GM12872 (cell line): ENCODE measurements around the gene MYO9A.

ENCODE experiments used
- TF ChIP-seq, protein P1 (sequence below): IDR thresholded peaks from 3 replicates; pipeline ENCODE4 v1.5.1; 2011; ENCODE audit warnings: low read depth, mild to moderate bottlenecking, low read length, moderate library complexity; ENCODE audit not compliant: insufficient read depth

The MYO9A gene

DNA sequence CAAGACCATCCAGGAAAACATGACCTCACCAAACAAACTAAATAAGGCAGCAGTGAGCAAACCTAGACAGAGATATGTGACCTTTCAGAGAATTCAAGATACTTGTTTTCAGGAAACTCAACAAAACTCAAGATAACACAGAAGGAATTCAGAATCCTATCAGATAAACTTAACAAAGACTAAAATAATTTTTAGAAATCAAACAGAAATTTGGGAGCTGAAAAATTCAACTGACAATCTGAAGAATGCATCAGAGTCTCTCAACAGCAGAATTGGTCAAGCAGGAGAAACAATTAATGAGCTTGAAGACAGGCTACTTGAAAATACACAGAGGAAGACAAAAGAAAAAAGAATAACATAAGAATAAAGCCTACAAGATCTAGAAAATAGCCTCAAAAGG is 55.6 kb downstream of the MYO9A start:
- TF ChIP-seq, protein P1, sequence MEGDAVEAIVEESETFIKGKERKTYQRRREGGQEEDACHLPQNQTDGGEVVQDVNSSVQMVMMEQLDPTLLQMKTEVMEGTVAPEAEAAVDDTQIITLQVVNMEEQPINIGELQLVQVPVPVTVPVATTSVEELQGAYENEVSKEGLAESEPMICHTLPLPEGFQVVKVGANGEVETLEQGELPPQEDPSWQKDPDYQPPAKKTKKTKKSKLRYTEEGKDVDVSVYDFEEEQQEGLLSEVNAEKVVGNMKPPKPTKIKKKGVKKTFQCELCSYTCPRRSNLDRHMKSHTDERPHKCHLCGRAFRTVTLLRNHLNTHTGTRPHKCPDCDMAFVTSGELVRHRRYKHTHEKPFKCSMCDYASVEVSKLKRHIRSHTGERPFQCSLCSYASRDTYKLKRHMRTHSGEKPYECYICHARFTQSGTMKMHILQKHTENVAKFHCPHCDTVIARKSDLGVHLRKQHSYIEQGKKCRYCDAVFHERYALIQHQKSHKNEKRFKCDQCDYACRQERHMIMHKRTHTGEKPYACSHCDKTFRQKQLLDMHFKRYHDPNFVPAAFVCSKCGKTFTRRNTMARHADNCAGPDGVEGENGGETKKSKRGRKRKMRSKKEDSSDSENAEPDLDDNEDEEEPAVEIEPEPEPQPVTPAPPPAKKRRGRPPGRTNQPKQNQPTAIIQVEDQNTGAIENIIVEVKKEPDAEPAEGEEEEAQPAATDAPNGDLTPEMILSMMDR: no peak

DNA sequence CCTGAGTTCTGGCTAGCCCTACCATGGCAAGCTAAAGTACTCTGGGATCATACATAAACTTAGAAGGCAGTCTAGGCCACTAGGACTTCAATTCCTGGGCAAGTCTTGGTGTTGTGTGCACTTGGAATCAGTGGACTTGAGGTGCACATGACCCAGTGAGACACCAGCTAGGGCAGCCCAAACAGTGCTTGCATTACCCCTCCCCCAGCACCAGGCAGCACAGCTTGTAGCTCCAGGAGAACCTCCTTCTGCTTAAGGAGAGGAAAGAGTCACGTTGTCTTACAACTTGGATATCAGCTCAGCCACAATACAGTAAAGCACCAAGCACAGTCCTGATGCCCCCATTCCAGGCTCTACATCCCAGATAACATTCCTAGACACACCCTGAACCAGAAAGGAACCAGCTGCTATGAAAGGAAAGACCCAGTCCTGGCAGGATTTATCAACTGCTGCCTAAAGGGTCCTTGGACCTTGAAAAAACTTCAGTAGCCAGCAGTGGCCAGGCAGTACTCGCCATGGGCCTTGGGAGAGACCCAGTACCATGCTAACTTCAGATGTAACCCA is 57.2 kb downstream of the MYO9A start:
- TF ChIP-seq, protein P1: no peak

DNA sequence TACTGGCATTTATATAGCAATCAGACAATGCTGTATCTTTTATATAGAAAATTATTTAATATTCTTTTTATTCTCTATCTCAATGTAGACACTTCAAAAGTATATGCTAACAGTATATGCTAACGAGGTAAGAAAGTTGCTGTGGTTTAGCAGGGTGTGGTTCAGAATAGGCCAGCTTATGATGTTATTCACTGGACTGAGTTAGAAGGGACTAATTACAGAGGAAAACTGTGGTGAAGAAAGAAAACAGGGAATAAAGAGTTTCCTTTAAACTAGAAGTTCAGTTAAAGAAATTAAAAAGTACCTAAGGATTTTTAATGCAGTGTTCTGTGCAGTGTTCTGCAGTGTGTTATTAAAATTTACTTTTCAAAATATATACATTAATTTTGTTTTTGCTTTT is 59.4 kb downstream of the MYO9A start:
- TF ChIP-seq, protein P1: no peak

DNA sequence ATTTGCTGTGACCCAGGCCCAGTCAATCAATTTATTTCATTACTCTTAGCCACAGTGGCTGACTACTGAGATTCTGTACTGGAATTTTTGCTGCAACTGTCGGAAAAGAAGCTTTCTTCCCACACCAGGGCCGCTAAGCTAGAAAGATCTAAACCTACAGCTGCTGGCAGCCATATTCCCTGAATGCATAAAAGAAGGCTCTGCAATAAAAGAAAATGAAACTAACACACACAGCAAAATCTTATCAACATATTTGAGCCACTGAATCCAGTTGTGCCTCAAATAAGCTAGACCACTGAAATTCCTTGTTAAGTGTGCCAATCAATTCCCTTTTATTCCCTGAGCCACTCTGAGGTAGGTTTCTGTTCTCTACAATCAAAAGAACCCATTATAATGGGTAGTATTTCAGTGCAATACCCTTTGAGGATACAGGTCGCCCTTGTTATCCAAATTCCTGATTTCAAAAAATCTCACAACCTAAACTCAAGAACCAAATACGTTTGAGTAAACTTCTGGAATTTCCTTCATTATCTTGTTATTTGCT is 60.3 kb downstream of the MYO9A start:
- TF ChIP-seq, protein P1: no peak

DNA sequence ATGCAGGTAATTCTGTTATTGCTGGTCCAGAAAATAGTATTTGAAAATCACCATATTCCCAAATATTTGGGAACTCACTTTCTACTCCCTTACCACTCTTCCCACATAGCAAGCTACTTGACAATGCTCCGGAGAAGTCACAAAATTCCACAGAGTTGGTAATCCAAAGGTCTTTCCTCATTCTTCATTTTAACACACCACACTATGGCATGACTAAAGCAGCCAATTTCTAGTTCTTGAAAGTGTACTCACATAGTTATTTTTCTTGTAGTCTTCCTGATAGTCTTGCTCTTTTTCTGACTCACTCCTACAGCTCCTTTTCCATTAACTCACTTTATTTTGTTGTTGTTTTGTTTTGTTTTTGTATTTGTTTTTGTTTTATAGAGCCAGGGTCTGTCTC is 67.2 kb downstream of the MYO9A start:
- TF ChIP-seq, protein P1: no peak

DNA sequence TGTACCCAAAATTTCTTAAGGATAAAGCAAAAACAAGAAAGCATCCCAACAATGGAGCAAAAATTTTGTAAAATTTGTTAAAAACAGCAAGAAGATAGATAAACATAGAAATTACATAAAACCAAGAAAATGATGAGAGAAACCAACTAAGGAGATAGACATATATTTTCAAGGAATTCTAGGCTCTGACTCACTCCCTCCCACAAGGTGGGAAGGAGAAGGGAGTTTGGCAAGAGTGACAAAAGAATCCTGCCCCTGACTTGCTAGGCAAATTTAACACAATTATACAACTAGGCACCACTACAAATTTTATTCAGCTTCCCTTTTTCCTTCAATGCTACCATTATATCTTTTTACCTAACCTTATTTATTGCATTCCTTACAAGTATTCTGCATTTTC is 70.9 kb downstream of the MYO9A start:
- TF ChIP-seq, protein P1: no peak

DNA sequence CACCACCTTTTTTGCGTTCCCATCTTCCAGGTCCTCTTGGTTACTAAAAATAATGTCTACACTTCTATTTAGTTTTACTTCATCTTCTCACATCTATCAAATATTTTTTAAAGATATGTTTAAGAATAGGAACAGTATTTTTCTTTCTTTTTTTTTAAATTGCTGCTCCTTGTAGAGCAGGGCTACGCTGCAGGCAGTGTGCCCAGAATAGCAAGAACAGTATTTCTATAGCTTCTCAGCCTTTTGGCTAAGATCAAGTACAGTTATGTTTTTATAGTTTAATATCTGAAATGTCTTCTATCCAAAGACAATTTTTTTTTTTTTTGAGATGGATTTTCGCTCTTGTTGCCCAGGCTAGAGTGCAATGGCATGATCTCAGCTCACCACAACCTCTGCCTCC is 73.0 kb downstream of the MYO9A start:
- TF ChIP-seq, protein P1: no peak

DNA sequence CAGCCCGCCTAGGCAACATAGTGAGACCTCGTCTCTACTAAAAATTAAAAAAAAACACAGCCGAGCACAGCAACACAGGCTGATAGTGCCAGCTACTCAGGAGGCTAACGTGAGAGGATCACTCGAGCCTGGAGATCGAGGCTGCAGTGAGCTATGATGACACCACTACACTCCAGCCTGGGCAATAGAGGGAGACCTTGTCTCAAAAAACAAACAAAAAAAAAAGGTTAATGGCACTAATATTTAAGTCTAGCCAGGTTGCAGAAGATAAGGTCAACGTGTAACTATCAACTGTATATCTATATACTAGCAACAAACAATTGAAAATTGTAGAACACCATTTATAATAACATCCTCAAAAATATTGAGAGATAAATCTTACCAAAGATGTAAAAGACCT is 75.1 kb downstream of the MYO9A start:
- TF ChIP-seq, protein P1: no peak
